Keratinocyte (primary cell): ENCODE measurements around the gene DEFB128. TPM values are rescaled to one million over a fixed set of nuclear protein-coding genes. Genes with fewer than 3 reads are reported as not detected.

Source experiments
- DNase-seq: peaks from one replicate; pipeline ENCODE4 v3.0.0-alpha.2; 2011; ENCODE audit warnings: low read depth, missing footprints, low spot score
- FAIRE-seq: peaks from 2 replicates; lab custom pipeline; 2011; peaks lifted over from hg19 to GRCh38; lab: Jason Lieb, UNC
- H2AFZ ChIP-seq: 2 replicates; pipeline ENCODE4 v1.6.0; 2012; ENCODE audit warnings: low read length, control low read depth, inconsistent platforms; ENCODE audit not compliant: control insufficient read depth
- H3K27ac ChIP-seq: 2 replicates; pipeline ENCODE4 v1.5.1; 2011; ENCODE audit warnings: low read length; ENCODE audit not compliant: control insufficient read depth, insufficient read depth
- H3K27me3 ChIP-seq: 3 replicates; pipeline ENCODE4 v1.6.0; 2011; ENCODE audit warnings: low read length; ENCODE audit not compliant: control insufficient read depth, insufficient read depth; ENCODE audit errors: extremely low read depth
- H3K36me3 ChIP-seq, 2 experiments: 2 replicates in 1 of 2; 3 replicates in 1 of 2; pipeline ENCODE4 v1.5.1; 2011; ENCODE audit warnings: low read length in 2 of 2, mild to moderate bottlenecking in 1 of 2; ENCODE audit not compliant: control insufficient read depth in 2 of 2, insufficient read depth in 2 of 2; ENCODE audit errors: extremely low read depth in 1 of 2
- H3K4me1 ChIP-seq: 3 replicates; pipeline ENCODE4 v1.5.1; 2011; ENCODE audit warnings: low read length; ENCODE audit not compliant: control insufficient read depth, insufficient read depth; ENCODE audit errors: extremely low read depth
- H3K4me2 ChIP-seq: 3 replicates; pipeline ENCODE4 v1.6.0; 2011; ENCODE audit warnings: low read depth, low read length; ENCODE audit not compliant: control insufficient read depth, insufficient read depth; ENCODE audit errors: extremely low read depth
- H3K4me3 ChIP-seq, 3 experiments: fragments of 200-600 bp in 1 of 3; sonication (generic) in 1 of 3; 2 replicates in 2 of 3; 3 replicates in 1 of 3; pipeline ENCODE4 v1.5.1; 2011 to 2016; ENCODE audit warnings: low read length in 3 of 3, mild to moderate bottlenecking in 3 of 3, control low read depth in 2 of 3, inconsistent platforms in 1 of 3, low read depth in 1 of 3, mixed read lengths in 1 of 3, mixed run types in 1 of 3, moderate library complexity in 1 of 3; ENCODE audit not compliant: control insufficient read depth in 2 of 3, insufficient read depth in 2 of 3; ENCODE audit errors: extremely low read depth in 1 of 3
- H3K79me2 ChIP-seq: 2 replicates; pipeline ENCODE4 v1.6.0; 2012; ENCODE audit warnings: low read length; ENCODE audit not compliant: control insufficient read depth, insufficient read depth
- H3K9ac ChIP-seq: 3 replicates; pipeline ENCODE4 v1.6.0; 2011; ENCODE audit warnings: low read length; ENCODE audit not compliant: control insufficient read depth, insufficient read depth; ENCODE audit errors: extremely low read depth
- H3K9me1 ChIP-seq: 3 replicates; pipeline ENCODE4 v1.6.0; 2011; ENCODE audit warnings: low read length; ENCODE audit not compliant: control insufficient read depth, insufficient read depth; ENCODE audit errors: extremely low read depth
- H3K9me3 ChIP-seq: 2 replicates; pipeline ENCODE4 v1.5.1; 2012; ENCODE audit warnings: low read depth, low read length; ENCODE audit not compliant: control insufficient read depth
- H4K20me1 ChIP-seq: 3 replicates; pipeline ENCODE4 v1.6.0; 2011; ENCODE audit warnings: low read length; ENCODE audit not compliant: control insufficient read depth, insufficient read depth; ENCODE audit errors: extremely low read depth
- CTCF ChIP-seq, 3 experiments: IDR thresholded peaks in 1 of 3; conservative IDR thresholded peaks in 1 of 3; optimal IDR thresholded peaks in 1 of 3; 2 replicates in 2 of 3; 3 replicates in 1 of 3; pipeline versions ENCODE3 to v1.5.1; 2011; ENCODE audit warnings: low read length in 3 of 3, mild to moderate bottlenecking in 3 of 3, moderate library complexity in 2 of 3, control low read depth in 1 of 3, inconsistent platforms in 1 of 3; ENCODE audit not compliant: insufficient read depth in 2 of 3; ENCODE audit errors: extremely low read depth in 1 of 3
- EZH2 ChIP-seq: IDR thresholded peaks from one replicate; pipeline ENCODE4 v1.6.1; 2012; ENCODE audit warnings: inconsistent platforms, mild to moderate bottlenecking, low read length, moderate library complexity
- dilution Hi-C: fragments of 300-500 bp; cut with MboI; formaldehyde crosslinking; loops from one replicate; pipeline ENCODE4 v1.7.0; 2020; ENCODE audit warnings: low sequenced_read_pairs; ENCODE audit not compliant: extremely low pct_ligation_motif_present
- polyA plus RNA-seq, 5 experiments: library from polyadenylated mRNA; depleted of rRNA in 3 of 5; stranded (reverse) in 3 of 5; stranded (forward) in 1 of 5; unstranded in 1 of 5; fragments of >200 nt; gene quantifications; 1 replicate in 1 of 5; 2 replicates in 3 of 5; 3 replicates in 1 of 5; pipeline versions ENCODE4 v1.2.1 to v1.2.3, GENCODE V29; 2011 to 2012; ENCODE audit warnings: missing spikeins in 2 of 5, low read depth in 1 of 5, low replicate concordance in 1 of 5

The DEFB128 gene
- polyA plus RNA-seq, 1 donor (not counting 4 experiments of a cell fraction or from before 2014, with no cell fraction given), result not detected

DNA sequence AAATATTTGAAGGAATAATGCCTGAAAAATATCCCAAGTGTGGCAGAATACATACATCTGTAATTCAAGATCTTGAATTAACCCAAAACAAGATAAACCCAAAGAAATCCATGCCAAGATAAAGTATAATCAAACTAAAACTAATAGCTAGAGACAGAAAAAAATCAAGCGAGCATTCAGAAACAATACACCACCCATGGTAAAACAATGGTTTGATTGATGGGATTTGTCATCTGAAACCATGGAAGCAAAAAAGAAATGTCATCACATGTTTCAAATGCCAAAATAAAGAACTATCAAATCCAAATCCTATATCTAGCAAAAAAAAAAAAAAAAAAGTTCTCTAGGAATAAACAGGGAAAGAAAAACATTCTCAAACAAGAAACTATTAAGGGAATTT is 37.4 kb downstream of the DEFB128 start:
- H3K9me1 ChIP-seq, result no peaks in the 10 kb centered on the region
- H3K27me3 ChIP-seq, result no peaks in the 10 kb centered on the region
- dilution Hi-C loops, result no loop called here
- no peaks in the 10 kb centered on the region for H3K9me3 ChIP-seq
- no peak overlapping the region for H3K27ac ChIP-seq
- no peak for DNase-seq
- no peaks in the 10 kb centered on the region for H3K4me1 ChIP-seq
- H3K36me3 ChIP-seq, result no peaks in the 10 kb centered on the region
- H3K4me3 ChIP-seq, result no peak overlapping the region
- no peak for FAIRE-seq
- no peaks in the 10 kb centered on the region for H3K79me2 ChIP-seq
- H3K9ac ChIP-seq, result no peak overlapping the region
- TF ChIP-seq CTCF (optimal IDR thresholded peaks at IDR 0.05 in 1 of 3, IDR thresholded peaks at IDR 0.05 in 1 of 3, conservative IDR thresholded peaks at IDR 0.05 in 1 of 3; ENCODE audit: extremely low read depth in 1 of 3, insufficient read depth in 2 of 3, low read length in 3 of 3), result no peak
- no peak for TF ChIP-seq EZH2
- H3K4me2 ChIP-seq, result no peak overlapping the region
- H2AFZ ChIP-seq, result no peak overlapping the region
- no peaks in the 10 kb centered on the region for H4K20me1 ChIP-seq

- H3K79me2 ChIP-seq, result no peaks in the 10 kb centered on the region
- no peak overlapping the region for H2AFZ ChIP-seq
- dilution Hi-C loops, result no loop called here
- no peaks in the 10 kb centered on the region for H3K4me1 ChIP-seq
- H3K27ac ChIP-seq, result no peak overlapping the region
- peaks cover 6% of the 10 kb centered on the region for H3K27me3 ChIP-seq
- DNase-seq (no peak), FAIRE-seq (no peak)
- H3K4me2 ChIP-seq, result no peak overlapping the region
- H4K20me1 ChIP-seq, result no peaks in the 10 kb centered on the region
- TF ChIP-seq CTCF (optimal IDR thresholded peaks at IDR 0.05 in 1 of 3, IDR thresholded peaks at IDR 0.05 in 1 of 3, conservative IDR thresholded peaks at IDR 0.05 in 1 of 3; ENCODE audit: extremely low read depth in 1 of 3, insufficient read depth in 2 of 3, low read length in 3 of 3), result no peak
- H3K9me3 ChIP-seq, result no peaks in the 10 kb centered on the region
- H3K36me3 ChIP-seq, result no peaks in the 10 kb centered on the region
- H3K9me1 ChIP-seq, result no peaks in the 10 kb centered on the region
- H3K4me3 ChIP-seq, result no peak overlapping the region
- no peak overlapping the region for H3K9ac ChIP-seq
Measured at GRCh38 chr20:145877-146276, 43.6 kb downstream of the DEFB128 start.
